Breast epithelium (tissue), 4 donors: ENCODE measurements around the gene MYL12A. TPM values are rescaled to one million over a fixed set of nuclear protein-coding genes. Genes with fewer than 3 reads are reported as not detected.

Source experiments
- DNase-seq, 2 donors: peaks; one replicate each; pipeline ENCODE4 v3.0.0-alpha.2; 2019; ENCODE audit warnings: low spot score in 2 of 2
- H3K27ac ChIP-seq, 2 donors: fragments of 200-600 bp; sonication (generic) in 1 of 2; one replicate each; pipeline ENCODE4 v1.5.1; 2016 to 2019; ENCODE audit warnings: mild to moderate bottlenecking in 1 of 2
- H3K27me3 ChIP-seq, 2 donors: fragments of 200-600 bp; sonication (generic) in 1 of 2; one replicate each; pipeline versions ENCODE4 v1.5.1 to v1.6.0; 2017 to 2019; ENCODE audit warnings: control low read depth in 1 of 2, mild to moderate bottlenecking in 1 of 2
- H3K36me3 ChIP-seq: fragments of 200-600 bp; one replicate; pipeline ENCODE4 v1.5.1; 2019
- H3K4me1 ChIP-seq, 2 donors: fragments of 200-600 bp; sonication (generic); one replicate each; pipeline ENCODE4 v1.5.1; 2016 to 2019; ENCODE audit warnings: control low read depth in 1 of 2
- H3K4me3 ChIP-seq, 3 donors: fragments of 200-600 bp; sonication (generic); 1 replicate in 2 of 3; 2 replicates in 1 of 3; pipeline ENCODE4 v1.5.1; 2016 to 2019; ENCODE audit warnings: mild to moderate bottlenecking in 3 of 3, moderate library complexity in 2 of 3
- H3K9me3 ChIP-seq, 2 donors: fragments of 200-600 bp; sonication (generic) in 1 of 2; one replicate each; pipeline ENCODE4 v1.5.1; 2016 to 2019; ENCODE audit warnings: control low read depth in 1 of 2
- POLR2A ChIP-seq: fragments of 450-650 bp; IDR thresholded peaks from one replicate; pipeline ENCODE4 v1.6.1; 2016; ENCODE audit warnings: antibody characterized with exemption, mild to moderate bottlenecking, moderate library complexity
- POLR2AphosphoS5 ChIP-seq, 3 donors: sonication (generic); formaldehyde crosslinking; IDR thresholded peaks; one replicate each; pipeline ENCODE4 v1.6.1; 2017; ENCODE audit warnings: antibody characterized with exemption in 3 of 3
- intact Hi-C: fragments of 100-400 bp; cut with DNase I; formaldehyde crosslinking; loops from one replicate; pipeline ENCODE4 v1.15.1; 2023; ENCODE audit warnings: low total_unique reads
- total RNA-seq, 3 donors: library from RNA; depleted of rRNA; stranded (reverse); fragments of >200 nt; gene quantifications; one replicate each; pipeline ENCODE4 v1.1.0, GENCODE V29; 2016
- TF ChIP-seq, protein P1 (sequence below), 3 donors: fragments of 450-650 bp; IDR thresholded peaks; one replicate each; pipeline ENCODE4 v1.5.1; 2016 to 2017; ENCODE audit warnings: antibody characterized with exemption in 3 of 3, mild to moderate bottlenecking in 3 of 3, moderate library complexity in 3 of 3

The MYL12A gene
- total RNA-seq, 3 donors from 2014 or later = 403 to 495 (median 444) TPM

DNA sequence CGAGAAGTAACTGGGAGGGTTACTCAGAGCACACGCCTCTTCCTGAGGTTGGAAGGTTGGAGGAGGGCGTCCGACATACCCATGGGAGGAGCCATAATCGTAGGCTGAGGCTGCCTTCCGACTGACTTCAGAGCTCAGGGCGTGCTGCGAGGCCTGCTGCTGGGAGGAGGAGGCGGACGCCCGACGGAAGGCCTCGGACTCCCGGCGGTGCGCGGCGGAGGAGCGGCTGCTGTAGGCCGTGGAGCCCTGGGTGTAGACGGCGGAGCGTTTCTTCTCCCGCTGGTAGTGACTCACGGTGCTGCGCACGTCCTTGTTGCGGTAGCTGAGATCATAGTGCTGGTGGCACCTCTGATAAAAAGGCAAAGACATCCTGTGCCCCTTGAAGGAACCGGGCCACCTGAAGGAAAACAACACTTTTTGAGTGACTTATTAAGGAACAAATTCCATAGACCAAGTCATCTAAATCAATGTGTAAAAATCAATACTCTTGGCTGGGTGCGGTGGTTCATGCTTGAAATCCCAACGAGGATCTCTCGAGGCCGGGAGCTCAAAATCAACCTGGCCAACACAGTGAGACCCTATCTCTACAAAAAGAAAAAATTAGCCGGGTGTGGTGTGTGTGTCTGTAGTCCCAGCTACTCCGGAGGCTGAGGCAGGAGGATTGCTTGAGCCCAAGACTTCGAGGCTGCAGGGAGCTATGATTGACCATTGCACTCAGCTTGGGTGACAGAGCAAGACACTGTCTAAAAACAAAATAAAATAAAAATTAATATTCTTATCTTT is 32.6 kb upstream of the MYL12A start:
- intact Hi-C loops = loop anchor here (2.0 kb wide), 1 partner anchor 16 kb away; no protein-coding TSS in a partner anchor
- Histone ChIP-seq H3K27me3 (no peaks in the 10 kb centered on the region), H3K4me3 (no peak overlapping the region), H3K36me3 (no peaks in the 10 kb centered on the region), H3K27ac (no peak overlapping the region), H3K4me1 (no peaks in the 10 kb centered on the region), H3K9me3 (no peaks in the 10 kb centered on the region)
- TF ChIP-seq POLR2A (no peak), POLR2AphosphoS5 (IDR thresholded peaks at IDR 0.05) (no peak)
- TF ChIP-seq, protein P1, sequence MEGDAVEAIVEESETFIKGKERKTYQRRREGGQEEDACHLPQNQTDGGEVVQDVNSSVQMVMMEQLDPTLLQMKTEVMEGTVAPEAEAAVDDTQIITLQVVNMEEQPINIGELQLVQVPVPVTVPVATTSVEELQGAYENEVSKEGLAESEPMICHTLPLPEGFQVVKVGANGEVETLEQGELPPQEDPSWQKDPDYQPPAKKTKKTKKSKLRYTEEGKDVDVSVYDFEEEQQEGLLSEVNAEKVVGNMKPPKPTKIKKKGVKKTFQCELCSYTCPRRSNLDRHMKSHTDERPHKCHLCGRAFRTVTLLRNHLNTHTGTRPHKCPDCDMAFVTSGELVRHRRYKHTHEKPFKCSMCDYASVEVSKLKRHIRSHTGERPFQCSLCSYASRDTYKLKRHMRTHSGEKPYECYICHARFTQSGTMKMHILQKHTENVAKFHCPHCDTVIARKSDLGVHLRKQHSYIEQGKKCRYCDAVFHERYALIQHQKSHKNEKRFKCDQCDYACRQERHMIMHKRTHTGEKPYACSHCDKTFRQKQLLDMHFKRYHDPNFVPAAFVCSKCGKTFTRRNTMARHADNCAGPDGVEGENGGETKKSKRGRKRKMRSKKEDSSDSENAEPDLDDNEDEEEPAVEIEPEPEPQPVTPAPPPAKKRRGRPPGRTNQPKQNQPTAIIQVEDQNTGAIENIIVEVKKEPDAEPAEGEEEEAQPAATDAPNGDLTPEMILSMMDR (IDR thresholded peaks at IDR 0.05) = no peak
- no peak for DNase-seq

- TF ChIP-seq, protein P1 (IDR thresholded peaks at IDR 0.05) = no peak
- no peak for TF ChIP-seq POLR2A
- no peak for TF ChIP-seq POLR2AphosphoS5 (IDR thresholded peaks at IDR 0.05)
- Histone ChIP-seq H3K36me3 (no peaks in the 10 kb centered on the region), H3K4me3 (no peak overlapping the region), H3K4me1 (no peaks in the 10 kb centered on the region), H3K27me3 (no peaks in the 10 kb centered on the region), H3K9me3 (no peaks in the 10 kb centered on the region), H3K27ac (no peak overlapping the region)
- no peak for DNase-seq
- intact Hi-C loops = no loop called here
These were observed 30.6 kb upstream of the MYL12A start for GRCh38 chr18:3216987-3217386.

GRCh38 chr18:3217948-3218647 is 29.5 kb upstream of the MYL12A start:
- DNase-seq = no peak
- no peaks in the 10 kb centered on the region for H3K27me3 ChIP-seq
- H3K9me3 ChIP-seq = no peaks in the 10 kb centered on the region
- no peaks in the 10 kb centered on the region for H3K36me3 ChIP-seq
- no peak overlapping the region for H3K4me3 ChIP-seq
- intact Hi-C loops = no loop called here
- H3K27ac ChIP-seq = no peak overlapping the region
- TF ChIP-seq POLR2A (no peak), POLR2AphosphoS5 (IDR thresholded peaks at IDR 0.05) (no peak)
- TF ChIP-seq, protein P1 (IDR thresholded peaks at IDR 0.05) = no peak
- no peaks in the 10 kb centered on the region for H3K4me1 ChIP-seq

GRCh38 chr18:3218819-3219218 is 28.8 kb upstream of the MYL12A start:
- TF ChIP-seq POLR2AphosphoS5 (IDR thresholded peaks at IDR 0.05) (no peak), POLR2A (no peak)
- TF ChIP-seq, protein P1 (IDR thresholded peaks at IDR 0.05) = no peak
- Histone ChIP-seq H3K4me1 (no peaks in the 10 kb centered on the region), H3K36me3 (no peaks in the 10 kb centered on the region), H3K4me3 (peak overlapping the region in 1 of 3 donors; percentile 8), H3K27me3 (no peaks in the 10 kb centered on the region), H3K27ac (no peak overlapping the region), H3K9me3 (no peaks in the 10 kb centered on the region)
- DNase-seq = no peak
- intact Hi-C loops = no loop called here

DNA sequence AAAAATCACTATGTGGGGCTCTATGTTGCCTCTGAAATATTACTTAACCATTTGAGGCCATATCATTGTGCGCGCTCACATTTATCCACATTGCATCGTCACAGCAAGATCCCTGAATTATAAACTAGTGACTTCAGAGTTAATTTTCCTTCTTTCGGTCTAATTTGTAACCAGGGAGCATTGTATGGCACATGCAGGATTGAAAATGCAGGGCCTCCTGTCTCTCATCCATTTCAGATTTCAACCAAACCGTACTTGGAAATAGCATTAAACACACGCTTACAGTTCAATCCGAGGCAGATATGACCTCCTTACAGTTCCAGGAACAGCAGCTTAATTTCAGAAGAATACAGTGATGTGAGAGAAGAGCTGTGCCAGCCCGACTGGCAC is 28.4 kb upstream of the MYL12A start:
- Histone ChIP-seq H3K4me3 (peak overlapping the region in 1 of 3 donors; percentile 8), H3K27ac (peak overlapping the region in 1 of 2 donors; percentile 15), H3K4me1 (no peaks in the 10 kb centered on the region), H3K9me3 (no peaks in the 10 kb centered on the region), H3K27me3 (no peaks in the 10 kb centered on the region), H3K36me3 (no peaks in the 10 kb centered on the region)
- no peak for TF ChIP-seq POLR2AphosphoS5 (IDR thresholded peaks at IDR 0.05)
- TF ChIP-seq POLR2A = no peak
- TF ChIP-seq, protein P1 (IDR thresholded peaks at IDR 0.05) = no peak
- intact Hi-C loops = no loop called here
- no peak for DNase-seq
